ENCODE measurements around the gene IGFN1. TPM values are rescaled to one million over a fixed set of nuclear protein-coding genes. Genes with fewer than 3 reads are reported as not detected.

The IGFN1 gene
- total and polyA plus RNA-seq, 2 experiments from 2014 or later, result not detected

- Mint-ChIP-seq H3K4me1 (no peaks in the 10 kb centered on the region; the same call in 2 of the 3 replicates), H3K27me3 (ENCODE audit: insufficient read depth, low read depth, poor library complexity) (peaks cover 8% of the 10 kb centered on the region), H3K36me3 (ENCODE audit: low read depth) (no peaks in the 10 kb centered on the region), H3K4me3 (no peak overlapping the region), H3K9me3 (no peaks in the 10 kb centered on the region), H3K27ac (no peak overlapping the region)
- no peaks in the 10 kb centered on the region for H3F3A ChIP-seq (replicated peaks; ENCODE audit: low read depth)
- TF ChIP-seq EZH2 (IDR thresholded peaks at IDR 0.05; ENCODE audit: low read depth, unreplicated experiment) (no peak), STAT1 (IDR thresholded peaks at IDR 0.05; ENCODE audit: unreplicated experiment) (no peak), ZNF114 (CRISPR knock-in tag; IDR thresholded peaks at IDR 0.05) (no peak), EZH2phosphoT487 (IDR thresholded peaks at IDR 0.05; ENCODE audit: unreplicated experiment) (no peak), NANOG (IDR thresholded peaks at IDR 0.05; ENCODE audit: borderline replicate concordance) (no peak), ZNF462 (CRISPR knock-in tag; IDR thresholded peaks at IDR 0.05) (no peak), REST (IDR thresholded peaks at IDR 0.05; ENCODE audit: unreplicated experiment) (no peak), ZNF331 (CRISPR knock-in tag; IDR thresholded peaks at IDR 0.05; ENCODE audit: low read depth) (no peak), JUNB (IDR thresholded peaks at IDR 0.05; ENCODE audit: unreplicated experiment) (no peak), ETS1 (IDR thresholded peaks at IDR 0.05) (no peak), POLR2AphosphoS5 (IDR thresholded peaks at IDR 0.05; ENCODE audit: low read depth) (no peak), CREB1 (CRISPR knock-in tag; IDR thresholded peaks at IDR 0.05; ENCODE audit: low read depth) (no peak)
- TF ChIP-seq, protein P1, sequence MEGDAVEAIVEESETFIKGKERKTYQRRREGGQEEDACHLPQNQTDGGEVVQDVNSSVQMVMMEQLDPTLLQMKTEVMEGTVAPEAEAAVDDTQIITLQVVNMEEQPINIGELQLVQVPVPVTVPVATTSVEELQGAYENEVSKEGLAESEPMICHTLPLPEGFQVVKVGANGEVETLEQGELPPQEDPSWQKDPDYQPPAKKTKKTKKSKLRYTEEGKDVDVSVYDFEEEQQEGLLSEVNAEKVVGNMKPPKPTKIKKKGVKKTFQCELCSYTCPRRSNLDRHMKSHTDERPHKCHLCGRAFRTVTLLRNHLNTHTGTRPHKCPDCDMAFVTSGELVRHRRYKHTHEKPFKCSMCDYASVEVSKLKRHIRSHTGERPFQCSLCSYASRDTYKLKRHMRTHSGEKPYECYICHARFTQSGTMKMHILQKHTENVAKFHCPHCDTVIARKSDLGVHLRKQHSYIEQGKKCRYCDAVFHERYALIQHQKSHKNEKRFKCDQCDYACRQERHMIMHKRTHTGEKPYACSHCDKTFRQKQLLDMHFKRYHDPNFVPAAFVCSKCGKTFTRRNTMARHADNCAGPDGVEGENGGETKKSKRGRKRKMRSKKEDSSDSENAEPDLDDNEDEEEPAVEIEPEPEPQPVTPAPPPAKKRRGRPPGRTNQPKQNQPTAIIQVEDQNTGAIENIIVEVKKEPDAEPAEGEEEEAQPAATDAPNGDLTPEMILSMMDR (conservative IDR thresholded peaks at IDR 0.05; ENCODE audit: low read depth in 2 of 2), result no peak
- H3K79me2 ChIP-seq (replicated peaks; ENCODE audit: insufficient read depth), result no peaks in the 10 kb centered on the region
- no peak overlapping the region for H3K4me3 ChIP-seq
- no peak overlapping the region for H3K4me2 ChIP-seq
- ATAC-seq (no peak), DNase-seq (ENCODE audit: low spot score) (no peak)
- no peaks in the 10 kb centered on the region for H3K4me1 ChIP-seq (ENCODE audit: insufficient read depth)
- no peak overlapping the region for H2AFZ ChIP-seq
- H3K27me3 ChIP-seq (ENCODE audit: insufficient read depth), result no peaks in the 10 kb centered on the region
- H3K27ac ChIP-seq (ENCODE audit: low read depth), result no peak overlapping the region
- no peaks in the 10 kb centered on the region for H4K20me1 ChIP-seq (replicated peaks; ENCODE audit: insufficient read depth)
- H3K36me3 ChIP-seq (ENCODE audit: insufficient read depth), result no peaks in the 10 kb centered on the region
- no peaks in the 10 kb centered on the region for H3K9me2 ChIP-seq (ENCODE audit: insufficient read depth)
These were observed 8.0 kb downstream of the IGFN1 start for GRCh38 chr1:201198598-201198997.
